Measurements from ENCODE around the gene OR9G4.

OR9G4 gene

GRCh38 chr11:56748597-56748996 lies at the start of gene OR9G4:
OR9G4 (minus strand) TSS chr11:56748697; CDS start chr11:56743766, 4,931 bp downstream.
- DNase-seq (ENCODE audit: low read depth) = no peak

GRCh38 chr11:56783448-56784041 lies 35.0 kb upstream of the OR9G4 start:
- no peak for DNase-seq (ENCODE audit: low read depth)

GRCh38 chr11:56782167-56782847 lies 33.8 kb upstream of the OR9G4 start:
- DNase-seq (ENCODE audit: low read depth) = no peak

DNA sequence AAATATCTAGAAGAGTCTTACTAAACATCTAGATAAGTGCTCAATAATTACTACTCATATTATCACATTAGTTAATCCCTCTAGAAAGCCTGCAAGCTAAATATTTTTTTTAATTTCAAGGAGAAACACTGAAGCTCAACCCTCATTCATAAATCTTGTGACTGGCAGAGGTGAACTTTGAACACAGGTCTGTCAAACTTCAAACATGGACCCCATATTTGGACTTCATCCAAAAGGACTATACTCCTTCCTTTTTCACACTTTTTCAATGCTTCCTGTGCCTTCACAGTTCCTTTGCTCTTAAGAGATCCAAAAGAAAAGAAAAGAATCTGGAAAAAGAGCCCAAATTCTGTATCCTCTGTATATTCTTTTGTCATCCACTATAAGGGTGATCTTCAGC lies 28.3 kb upstream of the OR9G4 start:
- no peak for DNase-seq (ENCODE audit: low read depth)

- no peak for DNase-seq (ENCODE audit: low read depth)
These were observed 16.5 kb upstream of the OR9G4 start for GRCh38 chr11:56764976-56765375.

DNA sequence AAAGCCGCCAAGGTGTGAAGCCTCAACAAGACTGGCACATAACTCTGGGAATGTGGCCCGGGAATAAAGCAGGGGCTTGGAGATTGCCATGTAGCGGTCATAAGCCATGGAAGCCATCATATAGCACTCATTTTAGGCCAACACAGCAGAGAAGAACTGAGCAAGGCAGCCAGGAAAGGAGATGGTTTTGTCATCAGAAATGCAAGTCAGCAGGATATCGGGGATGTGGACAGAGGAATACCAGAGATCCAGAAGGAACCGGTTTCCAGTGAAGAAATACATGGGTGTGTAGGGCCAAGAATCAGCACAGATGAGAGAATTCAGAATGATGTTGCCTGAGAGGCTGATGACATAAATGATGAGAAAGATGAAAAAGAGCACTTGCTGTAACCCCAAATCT lies 3.0 kb upstream of the OR9G4 start:
- DNase-seq (ENCODE audit: low read depth) = no peak

DNA sequence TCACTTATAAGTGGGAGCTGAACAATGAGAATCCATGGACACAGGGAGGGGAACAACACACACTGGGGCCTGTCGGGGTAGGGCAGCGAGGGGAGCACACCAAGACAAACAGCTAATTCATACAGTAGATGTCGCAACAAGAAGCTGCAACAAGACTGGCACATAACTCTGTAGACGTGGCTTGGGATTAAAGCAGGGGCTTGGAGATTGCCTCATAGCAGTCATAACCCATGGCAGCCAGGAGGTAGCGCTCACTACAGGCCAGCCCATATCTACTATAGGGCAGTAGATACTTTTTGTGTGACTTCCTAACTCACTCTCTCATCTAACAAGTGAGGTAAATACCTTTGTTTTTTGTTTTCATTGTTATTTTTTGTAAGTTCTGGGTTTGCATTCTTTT lies 1.7 kb upstream of the OR9G4 start:
- DNase-seq (ENCODE audit: low read depth) = no peak

DNA sequence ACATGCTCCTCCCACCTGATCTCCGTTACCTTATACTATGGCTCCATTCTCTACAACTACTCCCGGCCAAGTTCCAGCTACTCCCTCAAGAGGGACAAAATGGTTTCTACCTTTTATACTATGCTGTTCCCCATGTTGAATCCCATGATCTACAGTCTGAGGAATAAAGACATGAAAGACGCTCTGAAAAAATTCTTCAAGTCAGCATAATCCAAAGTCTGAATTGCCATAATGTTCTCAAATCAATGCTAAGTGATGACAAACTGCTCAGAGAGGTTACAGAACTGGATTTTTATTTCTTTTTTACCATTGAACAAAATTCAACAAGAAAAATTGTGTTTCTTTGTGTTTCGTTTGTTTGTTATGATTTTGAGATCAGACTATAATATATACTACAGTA lies 7.6 kb downstream of the OR9G4 start:
- DNase-seq (ENCODE audit: low read depth) = no peak

- no peak for DNase-seq (ENCODE audit: low read depth)
These were observed 8.4 kb downstream of the OR9G4 start for GRCh38 chr11:56740107-56740506.

DNA sequence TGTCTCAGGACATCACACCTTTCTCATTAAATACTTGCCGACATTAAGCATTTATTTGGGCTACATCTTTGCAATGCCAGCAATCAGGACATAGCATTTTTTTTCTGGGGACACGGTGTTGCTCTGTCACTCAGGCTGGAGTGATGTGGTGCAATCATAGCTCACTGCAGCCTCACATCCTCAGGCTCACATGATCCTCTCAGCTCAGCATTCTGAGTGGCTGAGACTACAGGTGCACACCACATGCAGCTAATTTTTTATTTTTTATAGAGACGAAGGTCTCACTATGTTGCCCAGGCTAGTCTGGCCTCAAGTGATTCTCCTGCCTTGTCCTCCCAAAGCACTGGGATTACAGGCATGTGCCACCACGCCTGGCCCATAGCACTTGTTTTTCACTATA lies 28.0 kb downstream of the OR9G4 start:
- no peak for DNase-seq (ENCODE audit: low read depth)

DNA sequence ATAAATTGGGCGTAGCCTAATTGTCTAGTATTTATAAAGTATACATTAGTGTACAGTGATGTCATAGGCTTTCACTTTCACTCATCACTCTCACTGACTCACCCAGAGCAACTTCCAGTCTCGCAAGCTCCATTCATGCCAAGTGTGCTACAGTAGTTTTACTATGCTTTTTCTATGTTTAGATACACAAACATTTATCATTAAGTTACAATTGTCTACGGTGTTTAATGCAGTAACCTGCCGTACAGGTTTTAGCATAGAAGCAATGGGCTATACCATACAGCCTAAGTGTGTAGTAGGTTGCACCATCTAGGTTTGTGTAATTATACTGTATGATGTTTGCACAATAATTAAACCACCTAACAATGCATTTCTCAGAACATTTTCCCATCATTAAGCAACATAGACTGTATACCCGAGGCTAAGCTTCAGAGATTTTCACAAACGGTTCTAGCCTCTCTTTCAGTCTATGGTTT lies 32.1 kb downstream of the OR9G4 start:
- no peak for DNase-seq (ENCODE audit: low read depth)

DNA sequence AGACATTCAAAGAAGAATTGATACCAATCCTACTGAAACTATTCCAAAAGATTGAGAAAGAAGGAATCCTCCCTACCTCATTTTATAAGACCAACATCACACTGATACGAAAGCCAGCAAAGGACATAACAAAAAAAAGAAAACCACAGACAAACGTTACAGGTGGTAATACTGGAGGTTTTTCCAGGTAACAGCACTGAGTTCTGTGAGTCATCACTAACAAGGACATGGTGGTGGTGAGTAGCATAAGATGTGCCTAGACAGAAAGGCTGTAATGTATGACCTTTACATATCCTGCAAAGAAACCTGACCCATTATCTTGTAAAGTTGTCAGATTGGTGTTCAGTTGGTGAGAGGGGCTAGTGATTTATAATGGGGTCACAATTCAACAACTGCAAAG lies 34.3 kb downstream of the OR9G4 start:
- no peak for DNase-seq (ENCODE audit: low read depth)

DNA sequence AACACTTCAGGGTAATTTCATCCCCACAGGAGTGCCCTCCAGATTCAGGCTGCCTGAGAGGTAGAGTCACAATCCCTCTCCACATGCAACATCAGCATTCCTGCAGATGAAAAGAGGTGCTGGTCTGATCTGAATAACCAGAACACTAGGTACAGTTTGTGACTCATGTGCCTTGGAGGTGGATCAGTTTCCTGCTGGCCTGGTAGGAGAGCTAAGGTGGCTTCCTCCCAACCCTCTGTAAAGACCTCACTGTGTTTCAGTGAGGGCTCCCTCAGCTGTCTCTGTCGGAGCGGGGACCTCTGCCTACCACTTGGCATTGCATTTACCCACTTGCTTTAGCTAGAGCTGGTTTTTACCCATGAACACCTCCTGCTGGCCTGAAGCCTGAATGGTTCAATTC lies 42.0 kb downstream of the OR9G4 start:
- DNase-seq (ENCODE audit: low read depth) = no peak

DNA sequence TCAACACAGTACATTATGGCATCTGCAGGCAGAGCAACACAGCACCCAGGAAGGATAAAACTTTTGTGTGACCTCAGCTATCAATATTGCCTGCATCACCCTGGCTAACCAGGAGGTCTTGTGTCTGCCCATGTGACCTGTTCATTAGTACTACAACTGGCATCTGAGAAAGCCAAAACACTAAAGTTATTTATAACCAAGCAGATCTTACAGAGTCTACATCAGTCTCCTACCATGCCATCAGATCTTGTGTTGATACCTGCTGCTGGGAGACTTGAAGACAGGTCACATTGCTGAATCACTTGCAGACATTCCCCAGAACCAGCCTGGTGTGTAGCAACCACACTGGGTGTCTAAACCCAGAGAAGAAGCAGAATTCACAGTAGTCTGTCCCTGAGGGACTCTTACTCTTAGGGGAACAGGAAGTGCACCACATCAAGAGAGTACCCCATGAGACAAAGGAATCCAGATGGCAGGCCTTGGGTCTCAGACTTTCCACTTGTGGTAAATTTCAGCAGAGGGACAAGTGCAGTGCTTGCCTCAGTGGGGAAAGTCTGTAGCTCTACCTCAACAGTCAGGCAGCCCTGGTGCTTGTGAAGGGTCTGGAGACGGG lies 42.6 kb downstream of the OR9G4 start:
- DNase-seq (ENCODE audit: low read depth) = no peak

GRCh38 chr11:56700914-56701485 lies 47.5 kb downstream of the OR9G4 start:
- no peak for DNase-seq (ENCODE audit: low read depth)

GRCh38 chr11:56700242-56700913 lies 48.1 kb downstream of the OR9G4 start:
- DNase-seq (ENCODE audit: low read depth) = no peak

DNA sequence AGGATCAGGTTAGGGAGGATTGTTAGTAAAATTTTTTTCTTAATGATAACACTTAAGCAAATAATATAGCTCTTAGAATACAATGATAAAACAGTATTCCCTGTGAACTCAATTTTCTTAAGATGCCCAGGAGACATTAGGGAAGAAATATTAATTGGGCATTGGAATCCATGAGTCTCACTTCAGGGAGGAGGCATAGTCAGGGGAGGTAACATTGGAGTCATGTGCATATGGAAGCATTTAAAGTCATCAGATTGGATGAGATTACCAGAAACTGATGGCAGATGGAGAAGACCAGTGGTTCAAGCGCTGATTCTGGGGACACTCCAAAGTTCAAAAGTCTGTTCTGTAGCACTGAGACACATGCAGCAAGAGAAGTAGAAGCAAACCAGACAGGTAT lies 49.7 kb downstream of the OR9G4 start, which contains the start of gene OR9G1:
OR9G1 (plus strand) TSS at position 301 of the 400 bp plus-strand sequence. CDS start 1,293 bp downstream, outside the sequence.
- DNase-seq (ENCODE audit: low read depth) = no peak

DNA sequence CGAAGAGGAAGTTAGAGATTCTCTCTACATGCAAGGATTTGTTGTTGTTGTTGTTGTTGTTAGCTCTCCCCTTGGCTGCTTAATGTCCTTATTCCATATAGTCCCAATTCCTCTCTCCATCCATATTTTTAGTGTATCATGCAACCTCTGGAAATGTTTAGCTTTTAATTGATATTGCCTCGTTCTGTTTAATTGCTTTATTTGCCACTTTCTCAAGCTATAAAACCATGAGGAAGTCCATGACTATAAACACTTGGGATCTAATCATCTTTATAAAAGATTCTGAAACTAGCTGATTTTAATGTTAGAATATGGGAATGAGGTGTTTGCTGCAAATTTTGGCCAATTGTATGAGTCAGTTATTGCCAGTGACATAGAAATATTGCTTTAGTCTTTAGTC lies 55.1 kb downstream of the OR9G4 start:
- DNase-seq (ENCODE audit: low read depth) = no peak

Data from stimulated activated CD8-positive, alpha-beta memory T cell treated with anti-CD3 and anti-CD28 coated beads, Interleukin-12 subunit alpha, Interleukin-12 subunit beta, amount 100 ng/mL, for 1 hour (primary cell).